Measurements from ENCODE around the gene MTFR1L.
A peak's percentile ranks its signal among the peaks of the same experiment; 100 is the strongest.

MTFR1L gene

DNA sequence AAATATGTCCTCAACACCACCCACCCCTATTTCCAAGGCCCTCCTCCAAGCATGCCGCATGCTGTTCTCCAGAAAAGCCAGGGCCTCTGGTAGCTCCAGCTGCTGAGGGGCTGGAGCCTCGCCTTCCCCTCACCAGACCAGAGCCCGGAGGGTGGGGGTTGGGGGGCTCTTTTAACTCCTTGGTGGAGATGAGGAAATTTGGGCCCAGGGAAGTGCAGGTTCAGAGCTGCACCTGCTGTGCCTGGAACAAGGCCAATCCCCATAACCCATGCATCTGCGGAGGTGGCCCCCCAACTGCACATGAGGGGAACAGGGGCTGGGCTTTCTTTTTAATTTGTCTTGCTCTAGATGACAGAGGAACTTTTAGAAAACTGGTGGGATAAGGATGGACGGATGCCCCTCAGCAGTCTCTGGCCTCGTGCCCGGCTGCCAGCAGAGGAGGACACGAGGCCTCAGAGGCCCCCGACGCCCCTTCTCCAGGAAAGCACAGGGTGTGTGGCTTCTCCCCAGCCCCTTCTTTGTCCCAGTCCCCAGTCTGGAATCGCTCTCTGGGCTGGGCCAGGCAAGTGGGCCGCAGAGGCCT is 20.3 kb upstream of the MTFR1L start:
- Histone ChIP-seq H3K27ac (ENCODE audit: low read depth, low read length) (peak overlapping the region; percentile 37), H3K4me3 (ENCODE audit: low read depth in 1 of 5, low read length in 5 of 5) (peak overlapping the region in 4 of 5 donors; percentile 52 to 70 (median 60)), H3K4me1 (ENCODE audit: control insufficient read depth in 5 of 5, insufficient read depth in 5 of 5, low read length in 5 of 5) (peaks cover 9 to 59% (median 40%) of the 10 kb centered on the region in 5 donors), H3K9ac (ENCODE audit: low read length in 5 of 5) (peak overlapping the region in 4 of 5 donors; percentile 61 to 85 (median 80)), H3K27me3 (ENCODE audit: control insufficient read depth in 5 of 5, insufficient read depth in 4 of 5, low read length in 5 of 5) (no peaks in the 10 kb centered on the region), H3K36me3 (ENCODE audit: control insufficient read depth in 5 of 5, insufficient read depth in 5 of 5, low read length in 5 of 5) (no peaks in the 10 kb centered on the region), H3K9me3 (ENCODE audit: control insufficient read depth in 5 of 5, low read length in 5 of 5) (no peaks in the 10 kb centered on the region)

DNA sequence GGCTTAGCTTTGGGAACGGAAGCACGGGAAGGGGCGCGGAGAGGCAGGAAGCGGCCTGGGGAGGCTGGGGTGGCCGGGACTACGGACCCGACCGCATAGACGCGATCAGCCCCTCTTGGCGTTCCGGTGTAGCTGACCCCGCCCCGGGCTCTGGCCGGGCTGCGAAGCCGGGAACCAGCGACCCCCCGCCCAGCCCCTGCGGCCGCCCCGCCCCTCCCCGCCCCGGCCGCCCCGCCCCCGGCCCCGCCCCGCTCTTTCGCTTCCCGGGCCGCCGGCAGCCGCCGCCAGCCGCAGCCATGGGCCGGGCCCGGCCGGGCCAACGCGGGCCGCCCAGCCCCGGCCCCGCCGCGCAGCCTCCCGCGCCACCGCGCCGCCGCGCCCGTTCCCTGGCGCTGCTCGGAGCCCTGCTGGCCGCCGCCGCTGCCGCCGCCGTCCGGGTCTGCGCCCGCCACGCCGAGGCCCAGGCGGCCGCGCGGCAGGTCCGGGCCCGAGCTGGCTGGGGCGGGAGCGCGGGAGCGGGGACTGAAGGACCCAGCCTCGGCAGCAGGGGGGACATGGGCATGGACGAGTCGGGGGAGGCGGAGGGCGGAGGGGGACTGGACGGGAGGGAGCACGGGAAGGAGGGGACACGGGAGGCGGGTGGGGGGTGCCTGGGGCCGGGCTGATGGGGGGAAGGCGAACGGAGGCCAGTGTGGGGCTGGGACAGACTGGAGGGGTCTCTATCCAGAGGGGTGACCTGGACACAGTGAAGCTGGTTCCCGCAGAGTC is 19.6 kb upstream of the MTFR1L start, which contains the start of gene SELENON:
SELENON (plus strand) TSS at position 259 of the 768 bp plus-strand sequence; CDS start at position 297, 38 bp downstream.
- peak within 1 kb of the TSS; percentile 37 for H3K27ac ChIP-seq (ENCODE audit: low read depth, low read length)
- H3K27me3 ChIP-seq (ENCODE audit: control insufficient read depth in 5 of 5, insufficient read depth in 4 of 5, low read length in 5 of 5) = no peaks in the 10 kb centered on the region
- H3K4me1 ChIP-seq (ENCODE audit: control insufficient read depth in 5 of 5, insufficient read depth in 5 of 5, low read length in 5 of 5) = peaks cover 9 to 65% (median 45%) of the 10 kb centered on the region in 5 donors
- peak within 1 kb of the TSS; percentile 74 to 82 (median 80) for H3K4me3 ChIP-seq (ENCODE audit: low read depth in 1 of 5, low read length in 5 of 5)
- peak within 1 kb of the TSS; percentile 63 to 89 (median 84) for H3K9ac ChIP-seq (ENCODE audit: low read length in 5 of 5)
- H3K36me3 ChIP-seq (ENCODE audit: control insufficient read depth in 5 of 5, insufficient read depth in 5 of 5, low read length in 5 of 5) = peaks cover 0 to 5% (median 1%) of the 10 kb centered on the region in 5 donors
- no peaks in the 10 kb centered on the region for H3K9me3 ChIP-seq (ENCODE audit: control insufficient read depth in 5 of 5, low read length in 5 of 5)

DNA sequence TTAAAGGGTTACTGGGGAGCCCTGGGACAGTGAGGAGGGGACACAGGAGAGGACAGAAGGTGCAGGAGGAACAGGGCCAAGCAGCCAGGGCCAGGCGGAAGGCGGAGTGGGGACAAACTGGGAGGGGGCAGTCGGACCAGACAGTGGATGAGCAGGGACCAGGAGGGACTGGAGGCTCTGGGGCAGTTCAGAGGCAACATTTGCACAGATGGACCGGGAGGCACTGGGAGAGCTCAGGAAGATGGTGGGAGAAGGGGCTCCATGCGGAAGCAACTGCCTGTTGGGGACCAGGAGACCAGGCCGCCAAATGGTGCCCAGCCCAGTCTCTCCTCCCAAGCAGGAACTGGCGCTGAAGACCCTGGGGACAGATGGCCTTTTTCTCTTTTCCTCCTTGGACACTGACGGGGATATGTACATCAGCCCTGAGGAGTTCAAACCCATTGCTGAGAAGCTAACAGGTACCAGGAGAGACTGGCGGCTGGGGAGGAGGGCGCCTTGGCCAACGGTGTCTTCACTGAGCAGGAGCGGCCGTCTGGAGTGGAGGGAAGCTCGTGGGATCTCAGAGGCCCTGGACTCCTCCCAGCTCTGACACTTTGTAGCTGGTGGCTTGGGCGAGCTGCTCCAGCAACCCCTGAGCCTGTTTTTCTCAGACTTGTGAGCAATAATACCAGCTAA is 18.9 kb upstream of the MTFR1L start:
- Histone ChIP-seq H3K4me3 (ENCODE audit: low read depth in 1 of 5, low read length in 5 of 5) (peak overlapping the region; percentile 74 to 82 (median 80)), H3K9me3 (ENCODE audit: control insufficient read depth in 5 of 5, low read length in 5 of 5) (no peaks in the 10 kb centered on the region), H3K36me3 (ENCODE audit: control insufficient read depth in 5 of 5, insufficient read depth in 5 of 5, low read length in 5 of 5) (peaks cover 0 to 13% (median 2%) of the 10 kb centered on the region in 5 donors), H3K27me3 (ENCODE audit: control insufficient read depth in 5 of 5, insufficient read depth in 4 of 5, low read length in 5 of 5) (no peaks in the 10 kb centered on the region), H3K27ac (ENCODE audit: low read depth, low read length) (no peak overlapping the region), H3K4me1 (ENCODE audit: control insufficient read depth in 5 of 5, insufficient read depth in 5 of 5, low read length in 5 of 5) (peaks cover 11 to 72% (median 53%) of the 10 kb centered on the region in 5 donors), H3K9ac (ENCODE audit: low read length in 5 of 5) (peak overlapping the region; percentile 63 to 89 (median 72))

DNA sequence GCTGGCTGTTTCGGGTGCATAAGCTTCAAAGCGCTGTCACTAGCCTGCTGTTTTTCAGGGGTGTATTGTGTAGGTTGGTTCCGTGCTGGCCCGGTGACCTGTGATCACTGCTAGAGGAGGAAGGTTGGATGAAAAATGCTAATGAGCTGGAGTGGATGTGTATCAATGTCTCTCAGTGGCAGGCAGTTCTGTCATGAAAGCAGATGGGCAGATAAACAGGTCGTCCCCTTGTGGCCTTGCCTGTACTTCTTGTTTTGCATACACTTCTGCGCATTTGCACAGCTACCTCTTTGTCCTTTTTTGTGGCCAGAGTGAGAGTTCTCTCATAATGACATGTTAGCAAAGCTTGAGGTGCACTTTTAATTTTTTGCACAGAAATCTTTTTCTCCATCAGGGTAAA is 16.8 kb upstream of the MTFR1L start:
- Histone ChIP-seq H3K27ac (ENCODE audit: low read depth, low read length) (no peak overlapping the region), H3K9ac (ENCODE audit: low read length in 5 of 5) (peak overlapping the region in 1 of 5 donors; percentile 19), H3K4me1 (ENCODE audit: control insufficient read depth in 5 of 5, insufficient read depth in 5 of 5, low read length in 5 of 5) (peaks cover 13 to 81% (median 62%) of the 10 kb centered on the region in 5 donors), H3K36me3 (ENCODE audit: control insufficient read depth in 5 of 5, insufficient read depth in 5 of 5, low read length in 5 of 5) (peaks cover 0 to 25% (median 5%) of the 10 kb centered on the region in 5 donors), H3K4me3 (ENCODE audit: low read depth in 1 of 5, low read length in 5 of 5) (no peak overlapping the region), H3K9me3 (ENCODE audit: control insufficient read depth in 5 of 5, low read length in 5 of 5) (no peaks in the 10 kb centered on the region), H3K27me3 (ENCODE audit: control insufficient read depth in 5 of 5, insufficient read depth in 4 of 5, low read length in 5 of 5) (no peaks in the 10 kb centered on the region)

DNA sequence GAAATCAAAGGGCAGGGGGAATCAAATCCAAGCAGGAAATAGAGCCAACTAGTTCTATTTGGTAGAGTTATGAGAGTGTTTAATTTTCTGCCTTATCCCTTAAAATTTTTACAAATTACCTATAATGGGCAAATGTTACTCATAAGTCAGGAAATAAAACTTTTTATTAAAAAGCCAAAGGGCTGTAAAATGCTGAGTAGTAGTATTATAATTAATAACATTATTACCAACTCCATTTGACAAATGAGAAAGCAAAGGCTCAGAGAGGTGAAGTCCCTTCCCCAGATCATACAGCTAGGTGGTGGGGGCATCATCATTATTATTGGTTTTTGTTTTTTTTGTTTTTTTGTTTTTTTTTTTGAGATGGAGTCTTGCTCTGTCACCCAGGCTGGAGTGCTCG is 16.4 kb upstream of the MTFR1L start:
- Histone ChIP-seq H3K27ac (ENCODE audit: low read depth, low read length) (no peak overlapping the region), H3K4me1 (ENCODE audit: control insufficient read depth in 5 of 5, insufficient read depth in 5 of 5, low read length in 5 of 5) (peaks cover 13 to 85% (median 66%) of the 10 kb centered on the region in 5 donors), H3K9me3 (ENCODE audit: control insufficient read depth in 5 of 5, low read length in 5 of 5) (no peaks in the 10 kb centered on the region), H3K9ac (ENCODE audit: low read length in 5 of 5) (no peak overlapping the region), H3K4me3 (ENCODE audit: low read depth in 1 of 5, low read length in 5 of 5) (no peak overlapping the region), H3K27me3 (ENCODE audit: control insufficient read depth in 5 of 5, insufficient read depth in 4 of 5, low read length in 5 of 5) (no peaks in the 10 kb centered on the region), H3K36me3 (ENCODE audit: control insufficient read depth in 5 of 5, insufficient read depth in 5 of 5, low read length in 5 of 5) (peaks cover 0 to 29% (median 9%) of the 10 kb centered on the region in 5 donors)

DNA sequence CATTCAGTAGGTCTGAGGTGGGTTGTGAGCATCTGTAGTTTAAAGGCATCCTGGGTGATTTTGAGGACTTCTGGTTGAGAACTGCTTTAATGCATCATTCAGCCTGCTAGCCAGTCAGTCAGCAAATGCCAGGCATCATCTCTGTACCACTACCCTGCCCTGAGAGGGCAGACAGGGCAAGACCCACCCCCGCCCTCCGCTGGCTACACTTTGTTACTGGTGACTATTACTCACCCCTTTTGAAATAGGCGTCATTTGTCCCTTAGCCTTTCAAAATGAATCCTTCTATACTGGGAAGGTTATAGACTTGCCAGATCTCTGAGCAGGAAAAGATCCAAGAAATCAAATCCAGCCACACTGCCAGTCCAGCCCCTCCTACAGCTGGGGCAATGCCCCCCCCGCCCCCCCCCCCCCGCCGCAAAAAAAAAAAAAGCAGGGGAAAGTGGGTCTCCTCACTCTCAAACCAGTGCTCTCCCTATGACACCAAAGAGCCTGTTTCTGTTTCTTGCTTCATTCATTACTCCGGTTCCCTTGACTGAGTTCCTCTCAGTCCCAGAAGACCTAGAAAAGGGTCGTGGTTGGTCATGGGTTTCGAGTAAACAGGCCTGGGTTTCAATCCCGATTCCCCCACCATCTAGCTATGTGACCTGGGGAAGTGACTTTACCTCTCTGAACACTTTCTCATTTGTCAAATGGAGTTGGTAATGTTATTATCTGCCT is 15.3 kb upstream of the MTFR1L start:
- Histone ChIP-seq H3K27ac (ENCODE audit: low read depth, low read length) (peak overlapping the region; percentile 54), H3K36me3 (ENCODE audit: control insufficient read depth in 5 of 5, insufficient read depth in 5 of 5, low read length in 5 of 5) (peaks cover 0 to 40% (median 18%) of the 10 kb centered on the region in 5 donors), H3K9me3 (ENCODE audit: control insufficient read depth in 5 of 5, low read length in 5 of 5) (no peaks in the 10 kb centered on the region), H3K9ac (ENCODE audit: low read length in 5 of 5) (peak overlapping the region in 3 of 5 donors; percentile 21 to 65 (median 49)), H3K27me3 (ENCODE audit: control insufficient read depth in 5 of 5, insufficient read depth in 4 of 5, low read length in 5 of 5) (no peaks in the 10 kb centered on the region), H3K4me3 (ENCODE audit: low read depth in 1 of 5, low read length in 5 of 5) (no peak overlapping the region), H3K4me1 (ENCODE audit: control insufficient read depth in 5 of 5, insufficient read depth in 5 of 5, low read length in 5 of 5) (peaks cover 13 to 88% (median 64%) of the 10 kb centered on the region in 5 donors)

DNA sequence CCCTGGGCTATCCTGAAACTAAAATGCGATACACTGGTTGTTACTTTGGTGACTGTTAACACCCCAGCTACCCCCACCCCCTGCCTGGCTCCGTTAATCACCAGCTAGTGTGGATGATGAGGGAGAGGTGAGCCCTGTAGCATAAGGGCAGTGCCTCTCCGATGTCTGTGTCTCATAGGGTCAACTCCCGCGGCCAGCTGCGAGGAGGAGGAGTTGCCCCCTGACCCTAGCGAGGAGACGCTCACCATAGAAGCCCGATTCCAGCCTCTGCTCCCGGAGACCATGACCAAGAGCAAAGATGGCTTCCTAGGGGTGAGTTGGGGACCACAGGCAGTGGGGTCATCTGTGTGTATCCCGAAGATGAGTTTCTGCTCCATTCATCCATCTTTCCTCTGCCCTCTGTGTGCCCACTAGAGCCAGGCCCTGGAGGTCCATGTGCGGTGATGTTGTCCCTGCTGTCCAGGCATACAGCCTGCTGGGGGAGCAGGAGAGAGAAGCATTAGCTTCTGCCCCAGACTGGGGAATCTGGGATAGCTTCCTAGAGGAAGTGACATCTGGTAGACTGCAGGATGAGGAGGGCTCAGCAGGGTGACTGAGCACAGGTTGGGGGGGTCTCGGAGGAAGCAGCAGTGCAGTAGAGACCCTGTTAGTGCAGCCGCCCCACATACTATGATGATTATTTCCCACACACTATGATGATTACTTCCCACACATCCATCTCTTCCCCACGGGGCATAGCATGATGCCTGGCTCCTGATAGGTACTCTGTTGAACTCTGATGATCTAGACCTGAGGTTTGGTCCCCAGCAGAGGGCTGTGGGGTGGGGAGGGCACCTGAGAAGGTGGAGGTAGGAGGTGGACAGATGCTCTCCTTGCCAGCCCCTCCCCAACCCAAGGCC is 14.5 kb upstream of the MTFR1L start:
- Histone ChIP-seq H3K4me1 (ENCODE audit: control insufficient read depth in 5 of 5, insufficient read depth in 5 of 5, low read length in 5 of 5) (peaks cover 13 to 92% (median 59%) of the 10 kb centered on the region in 5 donors), H3K9me3 (ENCODE audit: control insufficient read depth in 5 of 5, low read length in 5 of 5) (no peaks in the 10 kb centered on the region), H3K27ac (ENCODE audit: low read depth, low read length) (peak overlapping the region; percentile 54), H3K36me3 (ENCODE audit: control insufficient read depth in 5 of 5, insufficient read depth in 5 of 5, low read length in 5 of 5) (peaks cover 0 to 48% (median 26%) of the 10 kb centered on the region in 5 donors), H3K4me3 (ENCODE audit: low read depth in 1 of 5, low read length in 5 of 5) (no peak overlapping the region), H3K9ac (ENCODE audit: low read length in 5 of 5) (peak overlapping the region in 3 of 5 donors; percentile 12 to 65 (median 59)), H3K27me3 (ENCODE audit: control insufficient read depth in 5 of 5, insufficient read depth in 4 of 5, low read length in 5 of 5) (no peaks in the 10 kb centered on the region)

DNA sequence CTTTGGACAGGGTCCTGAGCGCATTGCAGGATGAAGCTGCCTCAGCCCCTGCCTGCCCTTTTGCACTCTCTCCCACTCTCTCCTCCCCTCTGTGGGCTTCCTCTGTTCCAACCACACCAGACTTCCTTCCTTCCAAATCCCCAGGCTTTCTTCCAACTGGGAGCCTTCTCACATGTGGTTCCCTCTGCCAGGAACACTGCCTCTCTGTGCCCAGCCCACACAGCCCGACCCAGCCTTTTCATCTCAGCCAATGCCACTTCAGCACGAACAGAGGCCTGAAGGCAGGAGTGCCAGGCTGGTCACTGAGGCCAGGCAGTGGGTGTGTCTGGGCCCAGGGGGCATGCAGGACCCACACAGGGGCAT is 13.9 kb upstream of the MTFR1L start:
- H3K36me3 ChIP-seq (ENCODE audit: control insufficient read depth in 5 of 5, insufficient read depth in 5 of 5, low read length in 5 of 5) = peaks cover 0 to 53% (median 28%) of the 10 kb centered on the region in 5 donors
- no peaks in the 10 kb centered on the region for H3K27me3 ChIP-seq (ENCODE audit: control insufficient read depth in 5 of 5, insufficient read depth in 4 of 5, low read length in 5 of 5)
- peak overlapping the region in 2 of 5 donors; percentile 59 to 65 for H3K9ac ChIP-seq (ENCODE audit: low read length in 5 of 5)
- H3K4me1 ChIP-seq (ENCODE audit: control insufficient read depth in 5 of 5, insufficient read depth in 5 of 5, low read length in 5 of 5) = peaks cover 10 to 95% (median 59%) of the 10 kb centered on the region in 5 donors
- H3K27ac ChIP-seq (ENCODE audit: low read depth, low read length) = peak overlapping the region; percentile 54
- H3K9me3 ChIP-seq (ENCODE audit: control insufficient read depth in 5 of 5, low read length in 5 of 5) = no peaks in the 10 kb centered on the region
- H3K4me3 ChIP-seq (ENCODE audit: low read depth in 1 of 5, low read length in 5 of 5) = no peak overlapping the region

DNA sequence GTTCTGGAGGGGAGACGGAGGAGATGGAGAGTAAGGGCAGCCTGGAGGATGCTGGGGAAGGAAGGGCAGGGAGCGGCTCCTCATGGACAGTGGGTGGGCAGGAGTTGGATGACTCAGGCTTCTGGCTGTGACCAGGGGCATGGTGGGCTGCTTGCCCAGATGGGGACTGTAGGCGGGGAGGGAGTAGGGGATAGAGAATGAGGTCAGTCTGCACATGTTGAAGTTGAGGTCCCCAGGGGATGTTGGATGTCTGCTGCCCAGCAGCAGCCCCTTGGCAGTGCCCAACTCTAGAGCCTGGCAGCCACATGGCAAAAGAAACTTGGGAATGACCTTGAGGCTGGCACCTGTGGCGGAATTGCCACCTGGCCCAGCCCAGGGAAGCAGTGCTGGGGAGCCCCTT is 13.3 kb upstream of the MTFR1L start:
- H3K4me1 ChIP-seq (ENCODE audit: control insufficient read depth in 5 of 5, insufficient read depth in 5 of 5, low read length in 5 of 5) = peaks cover 9 to 92% (median 57%) of the 10 kb centered on the region in 5 donors
- peaks cover 0 to 58% (median 30%) of the 10 kb centered on the region in 5 donors for H3K36me3 ChIP-seq (ENCODE audit: control insufficient read depth in 5 of 5, insufficient read depth in 5 of 5, low read length in 5 of 5)
- peak overlapping the region in 1 of 5 donors; percentile 5 for H3K9ac ChIP-seq (ENCODE audit: low read length in 5 of 5)
- H3K9me3 ChIP-seq (ENCODE audit: control insufficient read depth in 5 of 5, low read length in 5 of 5) = no peaks in the 10 kb centered on the region
- no peaks in the 10 kb centered on the region for H3K27me3 ChIP-seq (ENCODE audit: control insufficient read depth in 5 of 5, insufficient read depth in 4 of 5, low read length in 5 of 5)
- H3K4me3 ChIP-seq (ENCODE audit: low read depth in 1 of 5, low read length in 5 of 5) = no peak overlapping the region
- peak overlapping the region; percentile 54 for H3K27ac ChIP-seq (ENCODE audit: low read depth, low read length)

All from subcutaneous abdominal adipose tissue (tissue), 5 donors.